Esophagus muscularis mucosa (tissue), 3 donors: ENCODE data around the gene CCDC78.

Experiments
- POLR2A ChIP-seq: fragments of 450-650 bp; IDR thresholded peaks from one replicate; pipeline ENCODE4 v1.6.1; 2017; ENCODE audit warnings: antibody characterized with exemption, moderate library complexity, mild to moderate bottlenecking, low read depth
- TF ChIP-seq, protein P1 (sequence below), 3 experiments: fragments of 200-600 bp in 2 of 3; fragments of 450-650 bp in 1 of 3; sonication (generic) in 2 of 3; IDR thresholded peaks; one replicate each; pipeline ENCODE4 v1.5.1; 2017 to 2019; ENCODE audit warnings: antibody characterized with exemption in 3 of 3, mild to moderate bottlenecking in 2 of 3, moderate library complexity in 1 of 3

DNA sequence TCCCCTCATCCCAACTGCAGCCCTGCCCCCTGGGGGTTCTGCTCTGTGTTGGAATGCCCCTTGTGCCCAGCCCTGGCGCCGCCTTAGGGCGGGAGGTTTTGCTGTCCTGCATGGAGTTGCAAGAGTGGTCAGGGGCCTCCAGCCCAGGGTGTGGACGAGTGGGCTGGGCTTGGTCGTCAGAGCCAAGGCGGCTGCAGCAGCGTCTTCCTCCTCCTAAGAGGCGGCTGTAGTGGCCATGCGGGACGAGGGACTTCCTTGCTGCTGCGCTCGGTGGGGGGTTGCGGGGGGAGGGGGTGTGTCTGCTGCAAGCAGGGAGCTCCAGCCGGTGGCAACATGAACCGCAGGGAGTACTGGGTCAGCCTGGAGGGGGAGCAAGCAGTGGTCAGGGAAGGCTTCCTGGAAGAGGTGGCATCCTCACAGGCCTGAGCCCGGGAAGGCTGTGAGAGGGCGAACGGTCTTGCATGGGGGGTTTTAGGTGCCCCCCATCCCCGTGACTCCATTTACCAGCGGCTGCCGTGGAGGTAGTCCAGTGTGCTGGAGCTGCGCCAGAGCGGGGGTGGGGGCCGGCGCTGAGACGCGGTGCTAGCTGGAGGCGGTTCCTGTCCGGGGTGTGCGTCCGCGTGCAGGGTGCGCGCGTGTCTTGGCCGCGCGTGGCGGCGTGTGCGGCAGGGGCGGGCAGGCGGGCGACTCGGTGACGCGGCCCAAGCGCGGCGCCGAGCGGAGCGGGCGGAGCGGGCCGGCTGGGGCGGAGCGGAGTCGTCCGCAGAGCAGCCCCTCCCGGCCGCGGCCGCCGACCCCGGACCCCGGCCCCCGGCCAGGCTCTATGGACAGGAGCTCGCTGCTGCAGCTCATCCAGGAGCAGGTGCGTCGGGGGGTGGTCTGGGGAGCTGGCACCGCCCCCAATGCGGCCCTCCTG, 51.0 kb downstream of the CCDC78 start, which contains the start of gene RHBDL1:
- TF ChIP-seq POLR2A = no peak
- TF ChIP-seq, protein P1, sequence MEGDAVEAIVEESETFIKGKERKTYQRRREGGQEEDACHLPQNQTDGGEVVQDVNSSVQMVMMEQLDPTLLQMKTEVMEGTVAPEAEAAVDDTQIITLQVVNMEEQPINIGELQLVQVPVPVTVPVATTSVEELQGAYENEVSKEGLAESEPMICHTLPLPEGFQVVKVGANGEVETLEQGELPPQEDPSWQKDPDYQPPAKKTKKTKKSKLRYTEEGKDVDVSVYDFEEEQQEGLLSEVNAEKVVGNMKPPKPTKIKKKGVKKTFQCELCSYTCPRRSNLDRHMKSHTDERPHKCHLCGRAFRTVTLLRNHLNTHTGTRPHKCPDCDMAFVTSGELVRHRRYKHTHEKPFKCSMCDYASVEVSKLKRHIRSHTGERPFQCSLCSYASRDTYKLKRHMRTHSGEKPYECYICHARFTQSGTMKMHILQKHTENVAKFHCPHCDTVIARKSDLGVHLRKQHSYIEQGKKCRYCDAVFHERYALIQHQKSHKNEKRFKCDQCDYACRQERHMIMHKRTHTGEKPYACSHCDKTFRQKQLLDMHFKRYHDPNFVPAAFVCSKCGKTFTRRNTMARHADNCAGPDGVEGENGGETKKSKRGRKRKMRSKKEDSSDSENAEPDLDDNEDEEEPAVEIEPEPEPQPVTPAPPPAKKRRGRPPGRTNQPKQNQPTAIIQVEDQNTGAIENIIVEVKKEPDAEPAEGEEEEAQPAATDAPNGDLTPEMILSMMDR (IDR thresholded peaks at IDR 0.05) = no peak
